HG02938 (cell line): ENCODE data around the gene OR10J1.
"Not testable (repeated sequence)": the region's sequence is repeated elsewhere in the genome, so short reads cannot be mapped to it uniquely, and the experiment has no call there.

Experiments used
- ATAC-seq: cut with Tn5 transposase; IDR thresholded peaks from one replicate; pipeline ENCODE4 v1.9.1; 2021; ENCODE audit warnings: mild to moderate bottlenecking, moderate library complexity; ENCODE audit not compliant: unreplicated experiment

Gene OR10J1

GRCh38 chr1:159439422-159439821 lies at the start of gene OR10J1:
TSS of gene OR10J1 (plus strand) at chr1:159439722. CDS start at chr1:159439792, 70 bp downstream.
- no peak for ATAC-seq

GRCh38 chr1:159406821-159407220 lies 32.7 kb upstream of the OR10J1 start:
- no peak for ATAC-seq

- ATAC-seq, result no peak
Observed at GRCh38 chr1:159408862-159409400, 30.6 kb upstream of the OR10J1 start.

GRCh38 chr1:159421821-159422220 lies 17.7 kb upstream of the OR10J1 start:
- no peak for ATAC-seq

- no peak for ATAC-seq
Observed at GRCh38 chr1:159428536-159428935, 11.0 kb upstream of the OR10J1 start.

- ATAC-seq, result no peak
Observed at GRCh38 chr1:159429074-159429861, 10.3 kb upstream of the OR10J1 start.

GRCh38 chr1:159430985-159431384 lies 8.5 kb upstream of the OR10J1 start:
- no peak for ATAC-seq

- no peak for ATAC-seq
Observed at GRCh38 chr1:159431904-159432303, 7.6 kb upstream of the OR10J1 start, which contains the start of gene OR10J4. TSS of gene OR10J4 (plus strand) at chr1:159432204.

GRCh38 chr1:159436469-159436868 lies 3.1 kb upstream of the OR10J1 start:
- no peak for ATAC-seq

GRCh38 chr1:159441360-159441759 lies 1.8 kb downstream of the OR10J1 start:
- no peak for ATAC-seq

GRCh38 chr1:159442428-159442827 lies 2.9 kb downstream of the OR10J1 start:
- no peak for ATAC-seq

GRCh38 chr1:159443066-159443750 lies 3.7 kb downstream of the OR10J1 start:
- ATAC-seq, result no peak

- no peak for ATAC-seq
Observed at GRCh38 chr1:159444511-159444910, 5.0 kb downstream of the OR10J1 start.

GRCh38 chr1:159448181-159448580 lies 8.7 kb downstream of the OR10J1 start:
- no peak for ATAC-seq

- ATAC-seq, result not testable (repeated sequence)
Observed at GRCh38 chr1:159449605-159450004, 10.1 kb downstream of the OR10J1 start.

- no peak for ATAC-seq
Observed at GRCh38 chr1:159459551-159459950, 20.0 kb downstream of the OR10J1 start.

- ATAC-seq, result no peak
Observed at GRCh38 chr1:159465191-159465603, 25.7 kb downstream of the OR10J1 start.

GRCh38 chr1:159468321-159468720 lies 28.8 kb downstream of the OR10J1 start:
- ATAC-seq, result no peak

GRCh38 chr1:159469921-159470533 lies 30.5 kb downstream of the OR10J1 start:
- ATAC-seq, result no peak

GRCh38 chr1:159473335-159473734 lies 33.8 kb downstream of the OR10J1 start:
- no peak for ATAC-seq

GRCh38 chr1:159474926-159475325 lies 35.4 kb downstream of the OR10J1 start:
- no peak for ATAC-seq
